ENCODE data around the gene SMR3A. TPM values are rescaled to one million over a fixed set of nuclear protein-coding genes. Genes with fewer than 3 reads are reported as not detected.

Gene SMR3A
- total RNA-seq, 1 experiment from 2014 or later = not detected

DNA sequence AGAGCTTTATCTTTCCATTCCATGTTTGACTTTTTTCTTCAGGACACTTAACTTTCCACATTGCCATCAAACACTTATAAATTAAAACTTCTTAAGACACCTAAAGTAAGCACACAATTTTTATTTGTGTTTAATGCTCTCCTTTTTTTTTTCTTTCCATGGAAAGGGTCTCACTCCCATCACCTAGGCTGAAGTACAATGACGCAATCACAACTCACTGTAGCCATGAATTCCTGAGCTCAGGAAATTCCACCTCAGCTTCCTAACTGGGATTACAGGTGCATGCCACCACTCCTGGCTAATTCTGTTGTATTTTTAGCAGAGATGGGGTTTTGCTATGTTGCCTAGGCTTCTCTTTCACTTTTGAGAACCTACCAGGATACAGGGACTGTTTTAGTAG lies 7.3 kb downstream of the SMR3A start:
- Mint-ChIP-seq H3K36me3 (no peaks in the 10 kb centered on the region), H3K27me3 (ENCODE audit: low read depth) (no peaks in the 10 kb centered on the region), H3K9me3 (no peaks in the 10 kb centered on the region), H3K4me1 (no peaks in the 10 kb centered on the region), H3K27ac (no peak overlapping the region), H3K4me3 (no peak overlapping the region)
- CTCF ChIA-PET = no interaction called here
- TF ChIP-seq ATF1 (CRISPR knock-in tag; IDR thresholded peaks at IDR 0.05) (no peak), ETV6 (CRISPR knock-in tag; IDR thresholded peaks at IDR 0.05) (no peak), ESRRA (CRISPR knock-in tag; IDR thresholded peaks at IDR 0.05; ENCODE audit: borderline replicate concordance) (no peak), CBFB (CRISPR knock-in tag; IDR thresholded peaks at IDR 0.05; ENCODE audit: low read depth) (no peak), IRF2 (CRISPR knock-in tag; IDR thresholded peaks at IDR 0.05; ENCODE audit: borderline replicate concordance, low read depth) (no peak), ZNF121 (CRISPR knock-in tag; IDR thresholded peaks at IDR 0.05) (no peak), GTF2I (CRISPR knock-in tag; conservative IDR thresholded peaks at IDR 0.05) (no peak), SOX15 (CRISPR knock-in tag; IDR thresholded peaks at IDR 0.05) (no peak), NR3C1 (CRISPR knock-in tag; conservative IDR thresholded peaks at IDR 0.05; ENCODE audit: low read depth) (no peak), NFATC4 (CRISPR knock-in tag; IDR thresholded peaks at IDR 0.05) (no peak), ZNF317 (CRISPR knock-in tag; IDR thresholded peaks at IDR 0.05; ENCODE audit: borderline replicate concordance, low read depth) (no peak), JUN (CRISPR knock-in tag; IDR thresholded peaks at IDR 0.05) (no peak), MXD4 (CRISPR knock-in tag; IDR thresholded peaks at IDR 0.05; ENCODE audit: borderline replicate concordance) (no peak), NR2C2 (CRISPR knock-in tag; IDR thresholded peaks at IDR 0.05) (no peak), HMGA2 (CRISPR knock-in tag; IDR thresholded peaks at IDR 0.05) (no peak)
- TF ChIP-seq, protein P1, sequence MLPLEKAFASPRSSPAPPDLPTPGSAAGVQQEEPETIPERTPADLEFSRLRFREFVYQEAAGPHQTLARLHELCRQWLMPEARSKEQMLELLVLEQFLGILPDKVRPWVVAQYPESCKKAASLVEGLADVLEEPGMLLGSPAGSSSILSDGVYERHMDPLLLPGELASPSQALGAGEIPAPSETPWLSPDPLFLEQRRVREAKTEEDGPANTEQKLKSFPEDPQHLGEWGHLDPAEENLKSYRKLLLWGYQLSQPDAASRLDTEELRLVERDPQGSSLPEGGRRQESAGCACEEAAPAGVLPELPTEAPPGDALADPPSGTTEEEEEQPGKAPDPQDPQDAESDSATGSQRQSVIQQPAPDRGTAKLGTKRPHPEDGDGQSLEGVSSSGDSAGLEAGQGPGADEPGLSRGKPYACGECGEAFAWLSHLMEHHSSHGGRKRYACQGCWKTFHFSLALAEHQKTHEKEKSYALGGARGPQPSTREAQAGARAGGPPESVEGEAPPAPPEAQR (CRISPR knock-in tag; IDR thresholded peaks at IDR 0.05) = no peak
- TF ChIP-seq, protein P2, sequence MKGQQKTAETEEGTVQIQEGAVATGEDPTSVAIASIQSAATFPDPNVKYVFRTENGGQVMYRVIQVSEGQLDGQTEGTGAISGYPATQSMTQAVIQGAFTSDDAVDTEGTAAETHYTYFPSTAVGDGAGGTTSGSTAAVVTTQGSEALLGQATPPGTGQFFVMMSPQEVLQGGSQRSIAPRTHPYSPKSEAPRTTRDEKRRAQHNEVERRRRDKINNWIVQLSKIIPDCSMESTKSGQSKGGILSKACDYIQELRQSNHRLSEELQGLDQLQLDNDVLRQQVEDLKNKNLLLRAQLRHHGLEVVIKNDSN (CRISPR knock-in tag; IDR thresholded peaks at IDR 0.05) = no peak
- TF ChIP-seq, protein P3, sequence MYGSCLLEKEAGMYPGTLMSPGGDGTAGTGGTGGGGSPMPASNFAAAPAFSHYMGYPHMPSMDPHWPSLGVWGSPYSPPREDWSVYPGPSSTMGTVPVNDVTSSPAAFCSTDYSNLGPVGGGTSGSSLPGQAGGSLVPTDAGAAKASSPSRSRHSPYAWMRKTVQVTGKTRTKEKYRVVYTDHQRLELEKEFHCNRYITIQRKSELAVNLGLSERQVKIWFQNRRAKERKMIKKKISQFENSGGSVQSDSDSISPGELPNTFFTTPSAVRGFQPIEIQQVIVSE (CRISPR knock-in tag; IDR thresholded peaks at IDR 0.05; ENCODE audit: borderline replicate concordance) = no peak
- TF ChIP-seq, protein P4, sequence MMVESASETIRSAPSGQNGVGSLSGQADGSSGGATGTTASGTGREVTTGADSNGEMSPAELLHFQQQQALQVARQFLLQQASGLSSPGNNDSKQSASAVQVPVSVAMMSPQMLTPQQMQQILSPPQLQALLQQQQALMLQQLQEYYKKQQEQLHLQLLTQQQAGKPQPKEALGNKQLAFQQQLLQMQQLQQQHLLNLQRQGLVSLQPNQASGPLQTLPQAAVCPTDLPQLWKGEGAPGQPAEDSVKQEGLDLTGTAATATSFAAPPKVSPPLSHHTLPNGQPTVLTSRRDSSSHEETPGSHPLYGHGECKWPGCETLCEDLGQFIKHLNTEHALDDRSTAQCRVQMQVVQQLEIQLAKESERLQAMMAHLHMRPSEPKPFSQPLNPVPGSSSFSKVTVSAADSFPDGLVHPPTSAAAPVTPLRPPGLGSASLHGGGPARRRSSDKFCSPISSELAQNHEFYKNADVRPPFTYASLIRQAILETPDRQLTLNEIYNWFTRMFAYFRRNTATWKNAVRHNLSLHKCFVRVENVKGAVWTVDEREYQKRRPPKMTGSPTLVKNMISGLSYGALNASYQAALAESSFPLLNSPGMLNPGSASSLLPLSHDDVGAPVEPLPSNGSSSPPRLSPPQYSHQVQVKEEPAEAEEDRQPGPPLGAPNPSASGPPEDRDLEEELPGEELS (CRISPR knock-in tag; IDR thresholded peaks at IDR 0.05) = no peak
- TF ChIP-seq, protein P5, sequence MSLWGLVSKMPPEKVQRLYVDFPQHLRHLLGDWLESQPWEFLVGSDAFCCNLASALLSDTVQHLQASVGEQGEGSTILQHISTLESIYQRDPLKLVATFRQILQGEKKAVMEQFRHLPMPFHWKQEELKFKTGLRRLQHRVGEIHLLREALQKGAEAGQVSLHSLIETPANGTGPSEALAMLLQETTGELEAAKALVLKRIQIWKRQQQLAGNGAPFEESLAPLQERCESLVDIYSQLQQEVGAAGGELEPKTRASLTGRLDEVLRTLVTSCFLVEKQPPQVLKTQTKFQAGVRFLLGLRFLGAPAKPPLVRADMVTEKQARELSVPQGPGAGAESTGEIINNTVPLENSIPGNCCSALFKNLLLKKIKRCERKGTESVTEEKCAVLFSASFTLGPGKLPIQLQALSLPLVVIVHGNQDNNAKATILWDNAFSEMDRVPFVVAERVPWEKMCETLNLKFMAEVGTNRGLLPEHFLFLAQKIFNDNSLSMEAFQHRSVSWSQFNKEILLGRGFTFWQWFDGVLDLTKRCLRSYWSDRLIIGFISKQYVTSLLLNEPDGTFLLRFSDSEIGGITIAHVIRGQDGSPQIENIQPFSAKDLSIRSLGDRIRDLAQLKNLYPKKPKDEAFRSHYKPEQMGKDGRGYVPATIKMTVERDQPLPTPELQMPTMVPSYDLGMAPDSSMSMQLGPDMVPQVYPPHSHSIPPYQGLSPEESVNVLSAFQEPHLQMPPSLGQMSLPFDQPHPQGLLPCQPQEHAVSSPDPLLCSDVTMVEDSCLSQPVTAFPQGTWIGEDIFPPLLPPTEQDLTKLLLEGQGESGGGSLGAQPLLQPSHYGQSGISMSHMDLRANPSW (CRISPR knock-in tag; conservative IDR thresholded peaks at IDR 0.05; ENCODE audit: low read depth) = no peak
- DNase-seq (ENCODE audit: low spot score) = no peak
- ATAC-seq = peak; percentile 44; the same call in 1 of the 2 replicates
- POLR2A ChIA-PET = no interaction called here

DNA sequence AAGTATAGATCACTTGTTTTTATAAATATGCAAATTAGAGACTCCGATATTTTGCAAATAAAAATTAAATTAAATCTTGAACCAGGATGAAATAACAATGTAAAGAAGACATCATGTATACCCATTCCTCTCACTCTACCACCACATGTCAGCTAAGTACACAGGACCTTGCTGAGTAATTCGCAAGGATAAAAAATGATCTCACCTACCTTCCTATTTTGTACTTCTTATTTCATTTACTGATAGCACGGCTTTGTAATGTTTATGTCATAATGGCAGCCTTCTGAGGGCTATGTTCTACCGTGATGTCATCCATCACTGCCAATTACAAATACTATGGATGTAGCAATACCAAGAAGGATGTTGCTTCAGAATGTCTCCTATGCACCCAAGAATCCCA lies 11.4 kb downstream of the SMR3A start:
- ATAC-seq (no peak), DNase-seq (ENCODE audit: low spot score) (no peak)
- ChIA-PET POLR2A (no interaction called here), CTCF (no interaction called here)
- Mint-ChIP-seq H3K4me3 (no peak overlapping the region), H3K27me3 (ENCODE audit: low read depth) (no peaks in the 10 kb centered on the region), H3K27ac (no peak overlapping the region), H3K4me1 (peaks cover 7% of the 10 kb centered on the region), H3K9me3 (peaks cover 7% of the 10 kb centered on the region), H3K36me3 (no peaks in the 10 kb centered on the region)
- TF ChIP-seq TEAD4 (CRISPR knock-in tag; IDR thresholded peaks at IDR 0.05) = no peak
- TF ChIP-seq, protein P6, sequence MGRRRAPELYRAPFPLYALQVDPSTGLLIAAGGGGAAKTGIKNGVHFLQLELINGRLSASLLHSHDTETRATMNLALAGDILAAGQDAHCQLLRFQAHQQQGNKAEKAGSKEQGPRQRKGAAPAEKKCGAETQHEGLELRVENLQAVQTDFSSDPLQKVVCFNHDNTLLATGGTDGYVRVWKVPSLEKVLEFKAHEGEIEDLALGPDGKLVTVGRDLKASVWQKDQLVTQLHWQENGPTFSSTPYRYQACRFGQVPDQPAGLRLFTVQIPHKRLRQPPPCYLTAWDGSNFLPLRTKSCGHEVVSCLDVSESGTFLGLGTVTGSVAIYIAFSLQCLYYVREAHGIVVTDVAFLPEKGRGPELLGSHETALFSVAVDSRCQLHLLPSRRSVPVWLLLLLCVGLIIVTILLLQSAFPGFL (CRISPR knock-in tag; IDR thresholded peaks at IDR 0.05; ENCODE audit: borderline replicate concordance) = no peak
- TF ChIP-seq, protein P7, sequence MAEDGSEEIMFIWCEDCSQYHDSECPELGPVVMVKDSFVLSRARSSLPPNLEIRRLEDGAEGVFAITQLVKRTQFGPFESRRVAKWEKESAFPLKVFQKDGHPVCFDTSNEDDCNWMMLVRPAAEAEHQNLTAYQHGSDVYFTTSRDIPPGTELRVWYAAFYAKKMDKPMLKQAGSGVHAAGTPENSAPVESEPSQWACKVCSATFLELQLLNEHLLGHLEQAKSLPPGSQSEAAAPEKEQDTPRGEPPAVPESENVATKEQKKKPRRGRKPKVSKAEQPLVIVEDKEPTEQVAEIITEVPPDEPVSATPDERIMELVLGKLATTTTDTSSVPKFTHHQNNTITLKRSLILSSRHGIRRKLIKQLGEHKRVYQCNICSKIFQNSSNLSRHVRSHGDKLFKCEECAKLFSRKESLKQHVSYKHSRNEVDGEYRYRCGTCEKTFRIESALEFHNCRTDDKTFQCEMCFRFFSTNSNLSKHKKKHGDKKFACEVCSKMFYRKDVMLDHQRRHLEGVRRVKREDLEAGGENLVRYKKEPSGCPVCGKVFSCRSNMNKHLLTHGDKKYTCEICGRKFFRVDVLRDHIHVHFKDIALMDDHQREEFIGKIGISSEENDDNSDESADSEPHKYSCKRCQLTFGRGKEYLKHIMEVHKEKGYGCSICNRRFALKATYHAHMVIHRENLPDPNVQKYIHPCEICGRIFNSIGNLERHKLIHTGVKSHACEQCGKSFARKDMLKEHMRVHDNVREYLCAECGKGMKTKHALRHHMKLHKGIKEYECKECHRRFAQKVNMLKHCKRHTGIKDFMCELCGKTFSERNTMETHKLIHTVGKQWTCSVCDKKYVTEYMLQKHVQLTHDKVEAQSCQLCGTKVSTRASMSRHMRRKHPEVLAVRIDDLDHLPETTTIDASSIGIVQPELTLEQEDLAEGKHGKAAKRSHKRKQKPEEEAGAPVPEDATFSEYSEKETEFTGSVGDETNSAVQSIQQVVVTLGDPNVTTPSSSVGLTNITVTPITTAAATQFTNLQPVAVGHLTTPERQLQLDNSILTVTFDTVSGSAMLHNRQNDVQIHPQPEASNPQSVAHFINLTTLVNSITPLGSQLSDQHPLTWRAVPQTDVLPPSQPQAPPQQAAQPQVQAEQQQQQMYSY (CRISPR knock-in tag; IDR thresholded peaks at IDR 0.05) = no peak
- TF ChIP-seq ATF1 (CRISPR knock-in tag; IDR thresholded peaks at IDR 0.05) = no peak
- TF ChIP-seq, protein P8, sequence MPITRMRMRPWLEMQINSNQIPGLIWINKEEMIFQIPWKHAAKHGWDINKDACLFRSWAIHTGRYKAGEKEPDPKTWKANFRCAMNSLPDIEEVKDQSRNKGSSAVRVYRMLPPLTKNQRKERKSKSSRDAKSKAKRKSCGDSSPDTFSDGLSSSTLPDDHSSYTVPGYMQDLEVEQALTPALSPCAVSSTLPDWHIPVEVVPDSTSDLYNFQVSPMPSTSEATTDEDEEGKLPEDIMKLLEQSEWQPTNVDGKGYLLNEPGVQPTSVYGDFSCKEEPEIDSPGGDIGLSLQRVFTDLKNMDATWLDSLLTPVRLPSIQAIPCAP (CRISPR knock-in tag; IDR thresholded peaks at IDR 0.05) = no peak

Measured in WTC11 (cell line).